Stimulated activated CD4-positive, alpha-beta T cell treated with anti-CD3 and anti-CD28 coated beads, Interleukin-4, amount 100 ng/mL, for 48 hours (primary cell): Measurements from ENCODE around the gene ABCC3.

Experiments used
- DNase-seq, 2 donors: peaks; one replicate each; pipeline ENCODE4 v3.0.0-alpha.2; 2020; ENCODE audit warnings: low read depth in 2 of 2

The ABCC3 gene

DNA sequence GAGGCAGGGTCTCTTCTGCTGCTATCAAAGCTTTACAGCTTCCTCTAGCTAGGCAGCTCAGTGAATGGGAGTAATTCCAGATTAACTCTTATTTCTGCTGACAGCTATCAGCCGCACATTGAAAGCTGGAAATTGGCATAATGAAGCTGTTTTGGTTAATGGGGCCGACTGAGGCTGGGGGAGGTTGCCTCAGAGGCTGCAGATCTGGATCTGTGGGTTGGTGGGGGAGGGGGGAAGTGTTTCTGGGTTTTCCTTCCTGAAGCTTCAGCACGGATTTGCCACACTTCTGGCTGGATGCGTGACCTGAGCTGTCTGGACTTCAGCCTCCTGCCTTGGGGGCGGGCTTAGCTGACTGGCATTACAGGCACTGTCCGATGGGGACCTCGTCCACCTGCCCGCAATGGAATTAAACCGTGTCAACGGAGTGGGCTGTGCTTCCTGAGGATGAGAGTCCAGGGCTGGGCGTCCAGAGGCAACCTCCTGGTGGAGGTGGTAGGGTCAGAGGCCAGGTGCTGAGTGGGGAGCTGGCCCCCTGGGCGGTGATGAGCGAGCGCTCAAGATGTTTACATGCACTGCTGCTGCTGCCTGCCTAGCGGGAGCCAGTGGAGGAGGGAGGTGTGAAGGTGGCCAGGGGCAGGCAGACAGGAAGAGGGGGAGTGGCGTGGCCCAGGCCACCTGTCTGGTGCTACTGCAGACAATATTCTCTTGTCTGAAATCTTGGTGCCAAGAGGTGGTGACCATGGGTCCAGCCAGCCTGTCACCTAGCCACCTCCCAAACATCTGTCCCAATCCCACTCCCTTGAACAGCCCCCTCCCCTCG lies 6.7 kb upstream of the ABCC3 start:
- no peak for DNase-seq

- no peak for DNase-seq
Measured at GRCh38 chr17:50629902-50630301, 4.8 kb upstream of the ABCC3 start.

GRCh38 chr17:50630524-50631194 lies 4.0 kb upstream of the ABCC3 start:
- peak; percentile 47 to 49 for DNase-seq

DNA sequence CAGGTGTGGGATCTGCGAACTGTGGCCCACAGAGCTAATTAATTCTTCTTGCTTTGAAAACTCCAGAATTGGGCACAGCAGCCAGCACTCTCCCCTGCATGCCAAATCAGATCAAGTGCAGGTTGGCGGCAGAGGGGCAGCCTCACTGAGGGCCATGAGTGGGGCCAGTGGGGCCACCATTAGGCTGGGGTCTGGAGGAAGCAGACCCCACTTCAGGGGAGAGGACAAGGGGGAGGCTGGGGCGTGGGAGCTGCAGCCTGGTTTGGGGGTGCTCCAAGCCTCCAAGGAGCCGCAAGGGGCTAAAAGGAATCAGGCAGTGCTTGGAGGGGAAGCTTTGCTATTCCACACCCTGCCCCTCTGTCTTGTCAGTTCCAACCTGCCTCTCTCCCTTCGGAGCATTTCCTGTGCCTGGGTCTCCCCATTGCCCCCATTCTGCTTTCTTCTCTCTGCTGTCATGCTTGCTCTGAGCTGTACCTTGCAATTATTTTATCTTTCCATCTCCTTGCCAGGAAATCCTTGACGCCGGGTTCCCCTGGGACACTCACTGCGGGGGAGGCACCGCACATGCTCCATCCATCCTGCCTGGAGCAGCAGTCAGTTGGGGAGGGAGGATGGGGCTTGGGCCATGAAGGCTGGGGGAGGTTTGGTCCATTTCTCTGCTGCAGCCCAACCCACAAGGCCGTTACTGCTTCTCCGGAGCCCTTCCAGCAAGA lies 3.3 kb upstream of the ABCC3 start:
- no peak for DNase-seq

DNA sequence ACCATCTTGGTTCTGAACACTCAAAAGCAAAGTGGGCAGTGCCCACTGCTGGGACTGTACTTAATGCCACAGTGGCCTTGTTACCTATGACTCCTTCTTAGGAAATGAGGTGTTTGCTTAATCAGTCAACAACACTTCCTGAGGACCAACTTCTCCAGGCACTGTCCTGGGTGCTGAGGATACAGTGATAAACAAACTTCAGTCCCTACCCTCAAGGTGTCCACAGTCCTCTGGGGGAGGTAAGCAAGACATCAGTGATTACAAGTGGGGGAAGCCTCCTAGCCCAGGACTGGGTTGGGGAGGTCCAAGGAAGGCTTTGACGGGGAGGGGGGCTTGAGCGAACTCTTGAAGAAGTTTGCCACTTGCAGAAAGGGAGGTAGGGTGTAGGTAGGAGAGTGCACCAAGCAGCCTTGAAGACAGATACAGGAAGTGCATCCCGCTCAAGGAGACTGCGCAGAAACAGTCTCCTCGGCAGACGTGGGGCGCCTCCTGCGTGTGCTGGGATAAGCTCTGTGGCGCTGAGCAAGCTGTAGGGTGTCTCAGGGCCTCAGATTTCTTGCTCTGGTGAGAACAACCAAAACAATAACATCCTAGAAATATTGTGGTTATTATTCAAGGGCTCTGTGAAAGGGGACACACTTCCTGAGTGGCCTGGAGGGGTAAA lies 2.6 kb upstream of the ABCC3 start:
- DNase-seq, result no peak

DNA sequence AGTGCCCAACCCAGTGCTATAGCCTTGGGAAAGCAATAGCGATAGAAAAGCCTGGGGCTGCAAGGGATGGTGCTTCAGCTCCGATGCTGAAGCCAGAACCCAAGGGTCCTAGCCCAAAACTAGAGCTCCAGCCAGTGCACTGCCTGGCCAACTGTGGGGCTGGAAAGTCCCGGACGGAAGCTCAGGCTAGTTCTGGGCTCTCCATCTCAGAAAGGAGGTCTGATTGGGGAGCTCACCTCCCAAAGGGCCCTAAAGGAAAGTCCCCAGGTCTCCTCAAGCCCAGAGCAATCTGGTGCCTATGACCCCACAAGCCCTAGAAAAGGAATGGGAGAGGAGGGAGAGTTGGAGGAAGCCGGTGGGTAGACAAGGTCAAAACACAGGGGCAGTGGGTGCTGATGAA lies 2.0 kb upstream of the ABCC3 start:
- DNase-seq, result no peak

DNA sequence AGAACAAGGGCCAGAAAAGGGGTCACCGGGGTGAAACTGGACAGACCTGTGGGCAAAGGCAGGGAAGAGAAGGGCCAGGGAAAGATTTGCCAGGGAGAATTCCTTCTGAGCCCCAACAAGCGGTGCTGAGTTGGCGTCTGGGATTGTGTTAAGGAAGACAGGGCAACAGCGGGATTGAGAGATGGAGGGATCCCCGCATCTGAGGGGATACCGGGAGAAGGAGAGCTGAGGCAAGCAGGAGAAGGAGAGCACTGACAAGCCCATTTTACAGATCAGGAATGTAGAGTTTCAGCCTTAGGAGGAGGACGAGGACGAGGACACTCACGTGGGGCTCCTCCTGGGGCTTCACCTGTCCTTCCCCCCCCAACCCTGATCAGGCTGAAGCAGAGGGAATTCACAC lies 998 bp upstream of the ABCC3 start:
- DNase-seq, result no peak

DNA sequence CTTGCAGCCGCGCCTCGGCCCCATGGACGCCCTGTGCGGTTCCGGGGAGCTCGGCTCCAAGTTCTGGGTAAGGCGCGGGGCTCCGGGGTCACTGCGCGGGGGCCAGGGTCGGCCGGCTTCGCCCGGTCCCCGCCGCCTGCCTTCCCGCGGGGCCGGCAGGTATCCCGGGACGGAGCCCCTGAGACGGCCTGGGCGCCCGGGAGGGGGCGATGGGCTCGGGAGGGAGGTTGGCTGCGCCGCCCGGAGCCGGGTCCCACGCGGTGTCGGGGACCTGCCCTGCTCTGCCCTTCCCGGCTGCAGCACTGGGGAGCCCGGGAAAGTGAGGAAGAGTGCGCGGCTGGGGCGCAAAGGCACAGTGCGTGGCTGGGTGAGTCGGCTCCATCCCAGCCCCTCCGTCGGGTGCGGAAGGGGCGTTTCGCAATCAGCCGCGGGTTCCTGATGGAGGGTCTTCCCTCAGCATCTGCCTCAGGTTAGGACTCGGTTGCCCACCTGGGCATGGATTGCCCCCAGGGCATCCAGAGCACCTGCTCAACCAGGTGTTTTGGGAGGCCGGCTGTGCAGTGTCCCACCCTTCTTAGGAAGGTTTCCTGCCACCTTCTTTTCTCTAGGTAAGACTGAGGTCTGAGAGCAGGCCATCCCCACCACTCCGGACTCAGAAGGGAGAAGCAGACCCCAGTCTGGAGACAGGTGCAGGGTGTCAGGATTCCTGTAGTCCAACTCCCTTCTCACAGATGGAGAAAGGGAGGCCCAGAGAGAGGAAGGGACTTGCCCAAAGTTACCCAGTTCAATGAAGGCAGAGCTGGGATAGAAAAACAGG lies 442 bp downstream of the ABCC3 start:
- DNase-seq, result no peak

DNA sequence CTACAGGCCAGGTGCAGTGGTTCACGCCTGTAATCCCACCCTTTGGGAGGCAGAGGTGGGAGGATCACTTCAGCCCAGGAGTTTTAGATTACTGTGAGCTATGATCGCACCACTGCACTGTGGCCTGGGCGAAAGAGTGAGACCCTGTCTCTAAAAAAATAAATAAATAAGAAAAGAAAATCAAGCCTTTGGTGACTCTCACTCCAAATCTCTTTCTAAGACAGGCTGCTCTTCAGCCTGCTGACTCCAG lies 976 bp downstream of the ABCC3 start:
- DNase-seq, result no peak

GRCh38 chr17:50635982-50636803 lies 1.5 kb downstream of the ABCC3 start:
- no peak for DNase-seq

DNA sequence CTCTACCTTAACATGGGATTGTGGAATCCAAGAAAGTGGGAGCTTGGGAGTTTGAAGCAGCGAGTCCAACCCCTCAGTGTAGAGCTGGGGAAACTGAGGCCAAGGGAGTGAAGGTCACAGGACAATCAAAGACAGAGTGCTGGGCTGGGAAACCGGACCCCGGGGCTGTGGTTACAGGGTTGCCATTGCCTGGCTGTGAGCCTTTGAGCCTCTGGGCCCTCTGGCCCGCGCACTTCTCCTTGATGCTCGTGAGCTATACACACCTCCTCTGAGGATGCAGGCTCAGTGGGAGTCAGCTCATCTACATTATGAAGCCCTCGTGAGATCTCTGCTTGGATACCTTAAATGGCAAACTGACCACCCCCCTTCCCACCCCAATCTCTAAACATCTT lies 2.1 kb downstream of the ABCC3 start:
- no peak for DNase-seq

- no peak for DNase-seq
Measured at GRCh38 chr17:50637829-50638605, 3.3 kb downstream of the ABCC3 start.

DNA sequence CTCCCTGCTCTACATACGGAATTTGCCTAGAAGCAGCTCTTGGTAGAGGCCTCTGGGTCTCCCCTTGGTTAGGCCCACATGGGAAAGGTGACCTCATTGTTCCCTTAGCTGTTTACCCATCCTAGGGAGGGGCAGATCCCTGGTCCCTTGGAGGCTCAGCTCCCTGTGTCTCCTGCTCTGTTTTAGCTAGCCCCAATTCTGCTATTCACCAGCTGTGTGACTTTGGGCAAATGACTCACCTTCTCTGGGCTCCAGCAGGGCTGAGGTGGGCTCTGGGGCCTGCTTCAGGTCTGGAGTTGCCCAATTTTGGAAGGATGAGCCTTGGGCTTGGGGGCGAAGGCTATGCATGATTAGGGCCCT lies 3.9 kb downstream of the ABCC3 start:
- DNase-seq, result no peak

DNA sequence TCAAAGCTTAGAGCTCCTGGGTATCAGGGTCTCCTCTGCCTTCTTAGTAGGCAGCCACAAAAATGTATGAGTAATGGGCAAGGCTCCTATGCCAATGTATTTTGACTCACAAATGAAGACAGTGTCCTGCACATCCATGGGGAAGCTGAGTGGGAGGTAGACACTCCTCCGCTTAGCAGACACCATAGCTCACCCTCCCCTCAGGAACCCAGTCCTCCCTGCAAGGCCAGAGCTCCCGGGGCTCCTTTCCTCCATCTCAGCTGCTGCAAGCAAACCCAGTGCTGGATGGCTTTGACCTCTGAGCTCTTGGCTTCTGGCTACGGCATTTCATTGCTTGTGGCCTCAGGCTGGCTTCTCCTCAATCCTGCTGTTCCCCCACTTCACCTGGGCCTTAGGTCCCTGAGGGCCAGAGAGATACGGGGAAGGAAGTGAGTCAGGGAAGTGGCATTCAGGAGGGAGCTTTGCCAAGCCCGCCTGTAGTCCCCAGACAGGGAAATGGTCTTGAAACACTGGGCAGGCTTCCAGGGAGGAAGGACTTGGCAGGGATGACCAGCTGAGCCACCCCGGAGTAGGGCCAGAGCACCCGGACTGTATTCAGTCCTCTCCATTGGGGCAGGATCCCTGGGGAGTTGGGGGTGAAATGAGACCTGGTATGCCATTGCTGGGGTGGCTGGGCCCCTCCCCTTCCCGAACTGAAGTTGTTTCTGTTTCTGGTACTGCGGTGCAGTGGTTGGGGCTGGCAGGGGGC lies 4.5 kb downstream of the ABCC3 start:
- no peak for DNase-seq

DNA sequence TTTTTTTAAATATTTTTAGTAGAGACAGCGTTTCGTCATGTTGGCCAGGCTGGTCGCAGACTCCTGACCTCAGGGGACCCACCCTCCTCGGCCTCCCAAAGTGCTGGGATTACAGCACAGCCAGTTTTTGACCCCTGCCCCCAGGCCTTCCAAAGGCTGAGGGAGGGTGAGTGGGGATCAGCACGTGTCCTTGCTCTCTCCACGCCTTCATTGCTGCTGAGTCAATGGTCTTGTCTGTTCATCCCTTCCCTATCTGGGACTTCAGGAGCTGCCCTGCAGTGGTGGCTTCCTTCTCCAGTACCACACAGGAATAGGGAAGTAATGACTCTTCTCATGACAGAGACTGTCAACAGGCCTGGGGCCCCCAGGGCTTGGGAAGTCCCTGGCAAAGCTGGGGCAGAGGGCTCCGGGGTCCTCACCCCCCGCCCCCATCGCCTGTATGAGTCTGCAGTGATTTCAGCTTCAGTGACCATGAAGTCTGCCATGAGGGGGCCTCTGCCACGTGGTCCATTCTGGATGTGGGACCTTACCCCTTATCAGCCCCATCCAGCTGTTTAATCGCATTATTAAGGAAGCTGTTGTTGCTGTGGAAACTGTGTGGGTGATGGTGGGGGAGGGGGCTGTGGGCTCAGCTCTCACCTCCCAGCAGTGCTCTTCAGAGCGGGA lies 6.1 kb downstream of the ABCC3 start:
- DNase-seq, result no peak

DNA sequence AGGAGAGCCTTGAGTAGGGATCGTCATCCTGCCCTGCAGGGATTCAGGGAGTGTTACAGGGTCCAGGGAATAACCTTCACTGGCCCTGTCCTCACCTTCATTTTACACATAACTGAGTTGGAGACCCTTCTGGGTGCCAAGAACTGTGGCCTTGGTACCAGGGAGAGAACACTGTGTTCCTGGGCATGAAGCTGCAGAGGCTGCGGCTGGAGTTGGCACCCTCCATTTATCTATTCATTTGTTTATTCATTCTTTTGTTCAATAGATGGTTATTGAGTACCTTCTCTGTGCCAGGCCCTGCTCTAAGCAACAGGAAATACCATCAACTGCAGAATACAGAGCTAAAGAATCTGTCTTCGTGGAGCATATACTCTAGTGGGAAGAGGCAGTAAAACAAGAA lies 6.7 kb downstream of the ABCC3 start:
- DNase-seq, result no peak

GRCh38 chr17:50642071-50642721 lies 7.5 kb downstream of the ABCC3 start:
- no peak for DNase-seq
